Panc1 (cell line): ENCODE data around the gene SLC9A3. TPM values are rescaled to one million over a fixed set of nuclear protein-coding genes. Genes with fewer than 3 reads are reported as not detected.

ENCODE experiments used
- ATAC-seq: fragments of 200-7000 bp; cut with Tn5 transposase; 2 replicates; pipeline ENCODE4 v1.9.1; 2020; ENCODE audit warnings: mild to moderate bottlenecking, moderate library complexity
- BruUV-seq: library from RNA; stranded (reverse); fragments of 400-500 nt; replicated peaks from 2 replicates; lab custom pipeline; 2021; lab: Mats Ljungman, UMichigan
- CTCF ChIA-PET: fragments of 300-600 bp; sonication (Branson Sonifier 250); formaldehyde crosslinking; loops from one replicate; lab custom pipeline; 2022; ENCODE audit warnings: antibody characterized with exemption; lab: Charles Lee
- POLR2A ChIA-PET: fragments of 300-600 bp; sonication (Branson Sonifier 250); formaldehyde crosslinking; loops from one replicate; lab custom pipeline; 2022; ENCODE audit warnings: antibody characterized with exemption; lab: Charles Lee
- DNase-seq: peaks from one replicate; pipeline ENCODE4 v3.0.0-alpha.2; 2010; ENCODE audit warnings: low read depth, low spot score
- H3K27ac ChIP-seq: 2 replicates; pipeline ENCODE4 v1.5.1; 2011; ENCODE audit warnings: mild to moderate bottlenecking, low read length, inconsistent platforms
- H3K27me3 ChIP-seq: fragments of 200-500 bp; sonication (Bioruptor generic); 2 replicates; pipeline ENCODE4 v1.6.0; 2014; ENCODE audit warnings: low read length, inconsistent platforms; ENCODE audit not compliant: control insufficient read depth, insufficient read depth
- H3K36me3 ChIP-seq: fragments of 200-500 bp; sonication (Bioruptor generic); 2 replicates; pipeline ENCODE4 v1.5.1; 2014; ENCODE audit warnings: inconsistent platforms, mild to moderate bottlenecking, low read length, moderate library complexity; ENCODE audit not compliant: control insufficient read depth, insufficient read depth
- H3K4me1 ChIP-seq: 2 replicates; pipeline ENCODE4 v1.5.1; 2011; ENCODE audit warnings: inconsistent platforms, mild to moderate bottlenecking, low read length, moderate library complexity; ENCODE audit not compliant: control insufficient read depth, insufficient read depth
- H3K4me3 ChIP-seq, 2 experiments: 2 replicates each; pipeline ENCODE4 v1.5.1; 2011 to 2012; ENCODE audit warnings: low read depth in 2 of 2, low read length in 2 of 2, mild to moderate bottlenecking in 2 of 2, inconsistent platforms in 1 of 2, moderate library complexity in 1 of 2
- H3K9me3 ChIP-seq: fragments of 200-500 bp; sonication (Bioruptor generic); 2 replicates; pipeline ENCODE4 v1.5.1; 2014; ENCODE audit warnings: low read depth, mild to moderate bottlenecking, inconsistent platforms, low read length, moderate library complexity; ENCODE audit not compliant: control insufficient read depth, insufficient read depth
- CTCF ChIP-seq: fragments of 450-650 bp; IDR thresholded peaks from 2 replicates; pipeline ENCODE4 v1.5.1; 2017; ENCODE audit warnings: mild to moderate bottlenecking
- POLR2AphosphoS5 ChIP-seq: IDR thresholded peaks from 2 replicates; pipeline ENCODE4 v1.6.1; 2012; ENCODE audit warnings: mild to moderate bottlenecking, low read depth, low read length, moderate library complexity
- REST ChIP-seq, 2 experiments: IDR thresholded peaks; 2 replicates each; pipeline ENCODE4 v1.6.1; 2011 to 2012; ENCODE audit warnings: low read depth in 2 of 2, control low read depth in 1 of 2, low read length in 1 of 2, mild to moderate bottlenecking in 1 of 2, moderate library complexity in 1 of 2; ENCODE audit not compliant: insufficient read depth in 1 of 2
- SIN3A ChIP-seq: IDR thresholded peaks from 2 replicates; pipeline ENCODE4 v1.6.1; 2012; ENCODE audit warnings: low read depth, mild to moderate bottlenecking, low read length, moderate library complexity, borderline replicate concordance; ENCODE audit not compliant: insufficient read depth
- TCF7L2 ChIP-seq: IDR thresholded peaks from 2 replicates; pipeline ENCODE4 v1.6.1; 2011; ENCODE audit warnings: mild to moderate bottlenecking, low read depth, low read length, inconsistent platforms
- in situ Hi-C: cut with HindIII; loops from 2 replicates; pipeline ENCODE4 v1.10.0; 2016; ENCODE audit warnings: low sequenced_read_pairs, low pct_unique_long_range_greater_than_20kb
- intact Hi-C: fragments of 100-400 bp; cut with micrococcal nuclease; formaldehyde crosslinking; loops from one replicate; pipeline ENCODE4 v1.10.0; 2022; ENCODE audit not compliant: unreplicated experiment
- total RNA-seq: library from RNA; stranded (reverse); gene quantifications from one replicate; pipeline ENCODE4 v1.2.1, GENCODE V29; 2021; ENCODE audit not compliant: unreplicated experiment

Gene SLC9A3
- total RNA-seq, 1 experiment from 2014 or later = 2.0 TPM

GRCh38 chr5:567664-568060 is 43.4 kb upstream of the SLC9A3 start:
- intact Hi-C loops (no loop called here), in situ Hi-C loops (no loop called here)
- no TSS peak for BruUV-seq
- Histone ChIP-seq H3K27ac (no peak overlapping the region), H3K9me3 (0 out of 2 replicates have a peak, but pooled peaks cover 3% of the 10 kb centered on the region), H3K36me3 (no peaks in the 10 kb centered on the region), H3K27me3 (no peaks in the 10 kb centered on the region), H3K4me3 (no peak overlapping the region), H3K4me1 (no peaks in the 10 kb centered on the region)
- ChIA-PET CTCF (no interaction called here), POLR2A (no interaction called here)
- DNase-seq (no peak), ATAC-seq (peak; percentile 51)
- no peak for TF ChIP-seq POLR2AphosphoS5
- no peak for TF ChIP-seq CTCF
- TF ChIP-seq REST (IDR thresholded peaks at IDR 0.05; ENCODE audit: insufficient read depth in 1 of 2, low read depth in 2 of 2, low read length in 1 of 2) = no peak

GRCh38 chr5:566636-567309 is 42.5 kb upstream of the SLC9A3 start:
- H3K4me1 ChIP-seq = no peaks in the 10 kb centered on the region
- POLR2A ChIA-PET = no interaction called here
- intact Hi-C loops (no loop called here), in situ Hi-C loops (no loop called here)
- no TSS peak for BruUV-seq
- TF ChIP-seq SIN3A = no peak
- TF ChIP-seq CTCF = no peak
- TF ChIP-seq TCF7L2 = no peak
- no peak for TF ChIP-seq REST (IDR thresholded peaks at IDR 0.05; ENCODE audit: insufficient read depth in 1 of 2, low read depth in 2 of 2, low read length in 1 of 2)
- no peak for TF ChIP-seq POLR2AphosphoS5
- DNase-seq (no peak), ATAC-seq (no peak)
- H3K27me3 ChIP-seq = no peaks in the 10 kb centered on the region
- no peak overlapping the region for H3K4me3 ChIP-seq
- CTCF ChIA-PET = no interaction called here
- 0 out of 2 replicates have a peak, but pooled peaks cover 3% of the 10 kb centered on the region for H3K9me3 ChIP-seq
- no peak overlapping the region for H3K27ac ChIP-seq
- no peaks in the 10 kb centered on the region for H3K36me3 ChIP-seq
